Ovary (tissue), 9 donors: Measurements from ENCODE around the gene ILF2. TPM values are rescaled to one million over a fixed set of nuclear protein-coding genes. Genes with fewer than 3 reads are reported as not detected.

Experiments used
- DNase-seq, 5 donors: peaks; one replicate each; pipeline ENCODE4 v3.0.0-alpha.2; 2019 to 2020
- H3K27ac ChIP-seq, 2 donors: fragments of 200-600 bp; one replicate each; pipeline versions ENCODE4 v1.5.1 to v1.8.0; 2019 to 2022
- H3K27me3 ChIP-seq: fragments of 200-600 bp; one replicate; pipeline ENCODE4 v1.8.0; 2022
- H3K36me3 ChIP-seq: fragments of 200-600 bp; sonication (generic); one replicate; pipeline ENCODE4 v1.5.1; 2019
- H3K4me1 ChIP-seq: one replicate; pipeline ENCODE4 v1.8.1; 2013; ENCODE audit warnings: mild to moderate bottlenecking, moderate library complexity; ENCODE audit not compliant: insufficient read depth
- H3K4me3 ChIP-seq: fragments of 200-600 bp; sonication (generic); one replicate; pipeline ENCODE4 v1.5.1; 2017
- H3K9me3 ChIP-seq, 2 donors: fragments of 200-600 bp in 1 of 2; sonication (generic) in 1 of 2; one replicate each; pipeline versions ENCODE4 v1.5.1 to v1.8.1; 2013 to 2019; ENCODE audit warnings: mild to moderate bottlenecking in 1 of 2, moderate library complexity in 1 of 2
- CTCF ChIP-seq, 3 donors: fragments of 450-650 bp in 2 of 3; fragments of 200-600 bp in 1 of 3; IDR thresholded peaks; one replicate each; pipeline versions ENCODE4 v1.5.1 to v1.8.0; 2016 to 2022; ENCODE audit warnings: antibody characterized with exemption in 3 of 3, mild to moderate bottlenecking in 1 of 3
- EP300 ChIP-seq: sonication (generic); formaldehyde crosslinking; IDR thresholded peaks from one replicate; pipeline ENCODE4 v1.6.1; 2017; ENCODE audit warnings: antibody characterized with exemption
- POLR2A ChIP-seq: fragments of 450-650 bp; IDR thresholded peaks from one replicate; pipeline ENCODE4 v1.6.1; 2017; ENCODE audit warnings: antibody characterized with exemption, mild to moderate bottlenecking, moderate library complexity
- WGBS, 3 donors: extraction: QIAGEN DNeasy Blood & Tissue Kit in 1 of 3; methylation state at CpG; one replicate each; pipeline versions ENCODE4 v1.1.5 to v1.1.7; 2013 to 2017; 5-methylcytosine and 5-hydroxymethylcytosine counted together
- intact Hi-C, 4 donors: fragments of 100-400 bp; cut with DNase I; formaldehyde crosslinking; loops; one replicate each; pipeline versions ENCODE4 v1.11.0 to v1.15.1; 2022 to 2023
- polyA plus RNA-seq, 2 donors: library from polyadenylated mRNA; stranded (reverse); fragments of 200-250 nt in 1 of 2; fragments of 350-450 nt in 1 of 2; fragmentation: Illumina TruSeq in 1 of 2; extraction: RNeasy Lipid Tissue Mini Kit (QIAGEN cat#74804) in 1 of 2; gene quantifications; one replicate each; pipeline ENCODE4 v1.2.3, GENCODE V29; 2013 to 2014
- total RNA-seq, 7 donors: library from RNA; depleted of rRNA in 2 of 7; stranded (reverse); fragments of >200 nt in 2 of 7; fragmentation: NEBNext Ultra II Directional in 3 of 7; extraction: Animal tissue kit (Norgen Biotek cat#: 25700) in 3 of 7; gene quantifications; one replicate each; pipeline versions ENCODE4 v1.1.0 to v1.2.4, GENCODE V29; 2016 to 2023
- donor health status: DM: no; HTN: no; CAD: no; lungs with moderate emphysema.
- donor health status: DM: no; HTN: no; CAD: no.
- donor health status: Bipolar disorder and iron deficiency.
- donor health status: DM: yes; HTN: yes; CAD: no.
- donor health status: DM: no; HTN: no; CAD: no.
- donor health status: DM: yes; HTN: yes; CAD: no.

ILF2 gene
- total and polyA plus RNA-seq, 9 donors: 87.3 to 206 (median 122) TPM

GRCh38 chr1:153638261-153638660, 32.5 kb downstream of the ILF2 start:
- no peaks in the 10 kb centered on the region for H3K36me3 ChIP-seq

GRCh38 chr1:153636312-153636711, 34.5 kb downstream of the ILF2 start:
- H3K4me1 ChIP-seq: peaks cover 11% of the 10 kb centered on the region
- peak in 1 of 5 donors; percentile 1 for DNase-seq
- H3K27me3 ChIP-seq: no peaks in the 10 kb centered on the region
- no peak overlapping the region for H3K4me3 ChIP-seq
- no peaks in the 10 kb centered on the region for H3K36me3 ChIP-seq
- no peak overlapping the region for H3K27ac ChIP-seq
- intact Hi-C loops: loop anchor here in 1 of 4 donors (10.0 kb wide), 1 partner anchor 122 kb away; no protein-coding TSS in a partner anchor
- WGBS, 3 donors: 82 to 95% (median 93%) methylated on average over 9 of the region's 9 CpGs
- no peaks in the 10 kb centered on the region for H3K9me3 ChIP-seq
- no peak for TF ChIP-seq CTCF (IDR thresholded peaks at IDR 0.05)
- TF ChIP-seq POLR2A: no peak

More at GRCh38 chr1:153638261-153638660, 32.5 kb downstream of the ILF2 start:
- WGBS, 3 donors: 22 to 53% (median 23%) methylated on average over 6 of the region's 6 CpGs
- no peaks in the 10 kb centered on the region for H3K9me3 ChIP-seq
- intact Hi-C loops: loop anchor here in 1 of 4 donors (10.0 kb wide), 1 partner anchor 123 kb away; no protein-coding TSS in a partner anchor
- peaks cover 11% of the 10 kb centered on the region for H3K4me1 ChIP-seq
- peak in 1 of 5 donors; percentile 7 for DNase-seq
- no peak overlapping the region for H3K4me3 ChIP-seq
- no peak for TF ChIP-seq EP300
- no peak for TF ChIP-seq POLR2A
- TF ChIP-seq CTCF (IDR thresholded peaks at IDR 0.05): no peak
- no peak overlapping the region for H3K27ac ChIP-seq
- no peaks in the 10 kb centered on the region for H3K27me3 ChIP-seq

GRCh38 chr1:153635872-153636271, 34.9 kb downstream of the ILF2 start:
- H3K4me1 ChIP-seq: peaks cover 11% of the 10 kb centered on the region
- WGBS, 3 donors: 68 to 84% (median 76%) methylated on average over 7 of the region's 7 CpGs

More at GRCh38 chr1:153635872-153636271, 34.9 kb downstream of the ILF2 start:
- H3K36me3 ChIP-seq: no peaks in the 10 kb centered on the region
- DNase-seq: no peak
- H3K27me3 ChIP-seq: no peaks in the 10 kb centered on the region
- no peaks in the 10 kb centered on the region for H3K9me3 ChIP-seq
- peak overlapping the region; percentile 95 for H3K4me3 ChIP-seq
- intact Hi-C loops: loop anchor here in 1 of 4 donors (10.0 kb wide), 1 partner anchor 121 kb away; no protein-coding TSS in a partner anchor
- TF ChIP-seq EP300 (no peak), POLR2A (no peak), CTCF (IDR thresholded peaks at IDR 0.05) (no peak)
- peak overlapping the region in 1 of 2 donors; percentile 98 for H3K27ac ChIP-seq
